GM21515 (cell line): ENCODE measurements around the gene IQUB.
"Not testable (repeated sequence)": the region's sequence is repeated elsewhere in the genome, so short reads cannot be mapped to it uniquely, and the experiment has no call there.

Experiments used
- ATAC-seq: cut with Tn5 transposase; IDR thresholded peaks from one replicate; pipeline ENCODE4 v1.9.1; 2021; ENCODE audit not compliant: unreplicated experiment

IQUB gene

GRCh38 chr7:123534383-123535260 lies at the start of gene IQUB:
IQUB (minus strand) TSS chr7:123534595; CDS start chr7:123512340, 22,255 bp downstream.
- ATAC-seq: peak; percentile 81

- no peak for ATAC-seq
Measured at GRCh38 chr7:123583821-123584220, 49.4 kb upstream of the IQUB start.

DNA sequence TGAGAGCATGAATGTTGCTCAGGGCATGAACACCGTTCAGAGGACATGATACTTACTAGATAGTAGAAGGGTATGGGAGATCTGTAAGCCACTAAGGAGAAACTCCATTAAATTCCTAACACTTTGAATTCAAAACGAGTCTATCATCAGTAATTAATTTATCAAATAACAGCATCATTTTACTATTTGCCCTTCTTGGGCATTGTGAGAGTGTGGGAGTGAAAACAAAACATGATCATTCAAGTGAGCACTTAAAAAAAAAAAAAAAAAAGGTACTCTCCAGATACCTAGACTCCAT lies 46.7 kb upstream of the IQUB start:
- no peak for ATAC-seq

DNA sequence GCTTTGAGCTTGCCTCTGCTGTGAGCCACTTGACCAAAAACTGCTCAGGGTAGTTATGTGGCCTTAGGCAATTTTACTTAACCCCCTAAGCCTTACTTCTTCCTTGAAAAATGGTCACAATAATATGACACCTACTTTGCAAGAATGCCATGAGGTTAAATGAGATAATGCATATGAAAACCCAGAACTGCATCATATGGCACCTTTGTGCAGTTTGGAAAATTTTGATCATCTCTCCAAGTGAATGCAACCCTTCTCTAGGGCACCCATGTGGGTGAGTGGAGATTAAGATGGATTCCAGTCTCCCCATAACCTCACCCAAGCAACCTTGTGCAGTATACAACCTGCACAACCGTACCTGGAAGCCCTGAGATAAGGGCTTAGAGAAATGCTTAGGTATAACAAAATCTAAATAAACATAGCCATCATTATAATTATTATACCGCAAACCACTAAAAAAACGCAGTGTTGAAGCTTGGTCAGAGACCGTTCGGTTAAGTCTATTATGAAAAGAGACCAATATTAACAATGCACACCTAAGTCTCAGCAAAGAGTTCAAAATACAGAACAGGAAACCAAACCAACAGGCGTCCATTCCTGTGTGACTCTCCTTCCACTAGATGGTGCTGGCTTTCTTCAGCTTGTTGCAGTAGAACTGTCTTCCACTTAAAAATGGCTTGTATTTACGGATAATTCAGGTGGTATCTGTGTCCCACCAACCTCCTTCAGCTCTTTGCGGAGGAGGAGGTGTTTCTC lies 46.2 kb upstream of the IQUB start:
- ATAC-seq: no peak

DNA sequence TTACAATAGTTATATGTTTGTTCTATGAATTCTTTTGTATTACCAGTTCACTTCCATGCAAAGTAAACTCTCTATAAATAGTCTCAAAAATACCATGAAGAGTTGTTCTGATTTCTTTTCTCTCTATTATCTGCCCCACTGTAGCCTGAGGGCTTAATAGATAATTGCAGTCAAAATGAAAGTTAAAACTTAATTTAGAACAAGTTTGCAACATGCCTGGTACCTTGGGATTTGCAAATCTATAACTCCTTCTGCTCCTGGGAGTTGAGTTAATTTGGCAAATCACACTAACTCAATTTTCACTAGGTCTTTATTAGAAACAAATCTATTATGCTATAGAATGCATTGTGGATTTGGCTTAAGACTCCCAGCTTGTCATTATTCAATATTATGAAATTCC lies 45.0 kb upstream of the IQUB start:
- ATAC-seq: no peak

DNA sequence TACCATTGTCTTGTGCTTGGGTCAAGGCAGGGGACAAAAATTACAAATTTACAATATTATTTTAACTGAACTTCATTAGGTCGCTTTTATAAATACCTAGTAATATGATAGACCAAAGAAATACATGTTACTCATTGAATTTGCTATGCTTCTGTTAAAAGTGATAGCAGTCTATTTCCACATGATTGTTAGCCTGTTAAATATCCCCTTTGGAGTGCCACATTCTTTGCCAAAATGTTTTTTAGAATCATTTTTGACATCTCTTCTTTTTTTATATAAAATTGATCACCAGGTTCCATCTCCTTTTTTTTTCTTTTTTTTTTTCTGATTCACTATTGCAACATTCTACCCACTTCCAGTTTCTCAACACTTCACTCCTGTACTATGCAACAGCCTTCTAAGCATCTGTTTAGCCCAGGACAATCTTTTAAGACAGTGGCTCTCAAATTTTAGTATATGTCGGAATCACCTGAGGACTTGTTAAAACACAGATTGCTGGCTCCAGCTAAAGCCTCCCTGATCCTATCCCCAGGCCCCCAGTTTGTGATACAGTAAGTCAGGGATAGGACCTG lies 39.6 kb upstream of the IQUB start:
- ATAC-seq: no peak

GRCh38 chr7:123573341-123573740 lies 38.9 kb upstream of the IQUB start:
- ATAC-seq: no peak

DNA sequence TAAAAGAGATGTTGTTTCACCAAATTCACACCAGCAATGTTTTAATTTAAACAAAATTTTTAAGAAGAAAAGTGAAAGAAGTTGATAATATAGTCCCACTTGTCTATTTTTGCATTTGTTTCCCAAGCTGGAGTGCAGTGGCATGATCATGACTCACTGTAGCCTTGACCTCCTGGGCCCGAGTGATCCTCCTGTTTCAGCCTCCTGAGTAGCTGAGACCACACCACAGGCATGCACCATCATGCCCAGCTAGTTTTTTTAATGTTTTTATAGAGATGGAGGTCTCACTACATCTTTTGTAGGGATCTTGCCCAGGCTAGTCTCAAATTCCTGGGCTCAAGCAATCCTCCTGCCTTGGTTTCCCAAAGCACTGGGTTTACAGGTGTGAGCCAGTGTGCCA lies 37.3 kb upstream of the IQUB start:
- no peak for ATAC-seq

- ATAC-seq: no peak
Measured at GRCh38 chr7:123571187-123571586, 36.8 kb upstream of the IQUB start.

- ATAC-seq: no peak
Measured at GRCh38 chr7:123570390-123571182, 36.2 kb upstream of the IQUB start.

GRCh38 chr7:123569352-123570010 lies 35.1 kb upstream of the IQUB start:
- no peak for ATAC-seq

DNA sequence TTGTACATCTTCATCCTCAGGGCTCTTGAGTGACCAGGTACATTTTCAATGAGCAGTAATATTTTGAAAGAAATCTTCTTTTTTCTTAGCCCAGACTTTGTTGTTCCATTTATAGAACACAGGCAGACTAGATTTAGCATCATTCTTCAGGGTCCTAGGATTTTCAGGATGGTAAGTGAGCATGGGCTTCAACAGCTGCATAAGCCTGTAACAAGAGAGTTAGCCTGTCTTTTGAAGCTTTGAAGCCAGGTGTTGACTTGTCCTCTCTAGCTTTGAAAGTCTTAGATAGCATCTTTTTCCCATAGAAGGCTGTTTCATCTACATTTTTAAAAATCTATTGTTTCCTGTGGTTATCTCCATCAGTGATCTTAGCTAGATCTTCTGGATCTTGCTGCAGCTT lies 27.7 kb upstream of the IQUB start:
- no peak for ATAC-seq

GRCh38 chr7:123558289-123558874 lies 24.0 kb upstream of the IQUB start:
- no peak for ATAC-seq

- peak; percentile 99 for ATAC-seq
Measured at GRCh38 chr7:123557398-123558288, 23.2 kb upstream of the IQUB start, which contains the start of gene NDUFA5. NDUFA5 (minus strand) TSS chr7:123557818; CDS start chr7:123557795, 23 bp downstream.

DNA sequence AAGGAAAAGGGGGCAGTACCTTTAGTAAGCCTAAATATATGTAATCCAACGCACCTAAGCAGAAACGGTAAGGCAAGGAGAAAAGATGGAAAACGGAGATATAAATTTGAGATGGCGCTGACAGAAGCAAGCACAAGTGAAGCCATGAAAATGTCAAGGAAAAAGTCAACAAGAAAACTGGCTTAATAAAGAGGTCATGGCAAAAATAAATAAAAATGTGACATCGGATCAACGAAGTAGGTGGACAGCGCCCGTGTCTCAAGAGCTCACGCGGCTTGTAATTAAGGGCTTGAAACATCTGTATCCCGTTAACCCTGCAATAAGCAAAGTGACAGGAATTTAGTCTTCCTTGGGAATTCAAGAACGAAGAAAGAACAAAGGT lies 22.6 kb upstream of the IQUB start:
- no peak for ATAC-seq

DNA sequence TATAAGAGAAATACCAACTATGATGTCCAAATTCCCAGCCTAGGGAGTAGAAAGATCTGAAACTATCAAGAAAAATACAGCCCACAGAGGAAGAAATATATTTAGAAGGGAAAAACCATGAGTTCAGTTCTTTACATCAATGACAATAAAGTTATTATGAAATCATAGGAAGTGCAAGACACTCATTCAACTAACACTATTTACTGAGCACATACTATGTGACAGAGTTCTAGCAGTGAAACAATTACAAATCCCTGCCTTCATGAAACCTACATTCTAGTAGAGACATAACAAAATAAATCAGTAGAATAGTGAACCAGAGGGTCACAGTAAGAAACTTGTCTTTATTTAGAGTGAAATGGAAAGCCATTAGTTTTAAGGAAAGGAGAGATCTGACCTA lies 21.1 kb upstream of the IQUB start:
- no peak for ATAC-seq

DNA sequence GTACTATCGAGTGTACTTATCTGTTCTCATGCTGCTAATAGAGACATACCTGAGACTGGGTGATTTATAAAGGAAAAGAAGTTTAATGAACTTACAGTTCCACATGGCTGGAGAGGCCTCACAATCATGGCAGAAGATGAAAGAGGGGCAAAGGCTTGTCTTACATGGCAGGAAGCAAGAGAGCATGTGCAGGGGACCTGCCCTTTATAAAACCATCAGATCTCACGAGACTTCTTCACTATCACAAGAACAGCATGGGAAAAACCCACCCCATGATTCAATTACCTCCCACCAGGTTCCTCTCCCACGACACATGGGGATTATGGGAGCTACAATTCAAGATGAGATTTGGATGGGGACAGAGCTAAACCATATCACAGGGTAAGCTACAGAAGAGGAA lies 18.8 kb upstream of the IQUB start:
- no peak for ATAC-seq

- no peak for ATAC-seq
Measured at GRCh38 chr7:123552641-123553040, 18.2 kb upstream of the IQUB start.

GRCh38 chr7:123552134-123552533 lies 17.7 kb upstream of the IQUB start:
- not testable (repeated sequence) for ATAC-seq
